GM23338 (cell line): Measurements from ENCODE around the gene UNC45A. TPM values are rescaled to one million over a fixed set of nuclear protein-coding genes. Genes with fewer than 3 reads are reported as not detected.

ENCODE experiments used
- ATAC-seq: fragments of 200-7000 bp; cut with Tn5 transposase; 3 replicates; pipeline ENCODE4 v1.9.1; 2020
- DNase-seq: peaks from one replicate; pipeline ENCODE4 v3.0.0-alpha.2; 2015; ENCODE audit warnings: low spot score
- H2AFZ ChIP-seq: fragments of 200-600 bp; sonication (generic); 2 replicates; pipeline ENCODE4 v1.8.0; 2016; ENCODE audit warnings: antibody characterized with exemption, mild to moderate bottlenecking, moderate library complexity
- H3F3A ChIP-seq: fragments of 200-600 bp; sonication (generic); replicated peaks from 2 replicates; pipeline ENCODE4 v1.8.0; 2017; ENCODE audit warnings: antibody characterized with exemption, mixed run types, low read depth
- H3K27ac ChIP-seq: fragments of 200-600 bp; sonication (generic); 2 replicates; pipeline ENCODE4 v1.6.1; 2016; ENCODE audit warnings: low read depth
- H3K27me3 ChIP-seq: fragments of 200-600 bp; sonication (generic); 2 replicates; pipeline ENCODE4 v1.8.0; 2016; ENCODE audit warnings: mild to moderate bottlenecking, mixed run types, moderate library complexity; ENCODE audit not compliant: insufficient read depth
- H3K36me3 ChIP-seq: fragments of 200-600 bp; sonication (generic); 2 replicates; pipeline ENCODE4 v1.8.0; 2016; ENCODE audit warnings: mild to moderate bottlenecking; ENCODE audit not compliant: insufficient read depth
- H3K4me1 ChIP-seq: fragments of 200-600 bp; sonication (generic); 2 replicates; pipeline ENCODE4 v1.8.0; 2016; ENCODE audit warnings: mild to moderate bottlenecking, moderate library complexity; ENCODE audit not compliant: insufficient read depth
- H3K4me2 ChIP-seq: fragments of 200-600 bp; sonication (generic); 2 replicates; pipeline ENCODE4 v1.7.1; 2017; ENCODE audit warnings: mixed run types
- H3K4me3 ChIP-seq: fragments of 200-600 bp; sonication (generic); 2 replicates; pipeline ENCODE4 v1.6.1; 2016; ENCODE audit warnings: mixed run types
- H3K79me2 ChIP-seq: fragments of 200-600 bp; sonication (generic); replicated peaks from 2 replicates; pipeline ENCODE4 v1.8.0; 2017; ENCODE audit warnings: mild to moderate bottlenecking; ENCODE audit not compliant: insufficient read depth
- H3K9me2 ChIP-seq: fragments of 200-600 bp; sonication (generic); 2 replicates; pipeline ENCODE4 v1.8.0; 2017; ENCODE audit not compliant: insufficient read depth
- H4K20me1 ChIP-seq: fragments of 200-600 bp; sonication (generic); replicated peaks from 2 replicates; pipeline ENCODE4 v1.8.0; 2017; ENCODE audit warnings: mild to moderate bottlenecking; ENCODE audit not compliant: insufficient read depth
- H3K27ac Mint-ChIP-seq: 2 replicates; pipeline ENCODE4 v1.8.0; 2020; ENCODE audit warnings: inconsistent platforms, mild to moderate bottlenecking, moderate library complexity, mixed read lengths
- H3K27me3 Mint-ChIP-seq: 3 replicates; pipeline ENCODE4 v1.8.0; 2022; ENCODE audit warnings: low read depth, mild to moderate bottlenecking, moderate library complexity, mixed read lengths, inconsistent platforms; ENCODE audit not compliant: insufficient read depth, poor library complexity
- H3K36me3 Mint-ChIP-seq: 3 replicates; pipeline ENCODE4 v1.8.0; 2021; ENCODE audit warnings: low read depth, mild to moderate bottlenecking, inconsistent platforms, moderate library complexity, mixed read lengths
- H3K4me1 Mint-ChIP-seq: 3 replicates; pipeline ENCODE4 v1.8.0; 2020; ENCODE audit warnings: mild to moderate bottlenecking, inconsistent platforms, mixed read lengths
- H3K4me3 Mint-ChIP-seq: 3 replicates; pipeline ENCODE4 v1.8.0; 2021; ENCODE audit warnings: moderate library complexity, mild to moderate bottlenecking, inconsistent platforms, mixed read lengths
- H3K9me3 Mint-ChIP-seq: 3 replicates; pipeline ENCODE4 v1.8.0; 2020; ENCODE audit warnings: moderate library complexity, mild to moderate bottlenecking, inconsistent platforms, mixed read lengths
- CTCF ChIP-seq, 2 experiments: fragments of 200-600 bp in 1 of 2; sonication (generic) in 1 of 2; conservative IDR thresholded peaks; 2 replicates each; pipeline versions ENCODE4 v1.5.1 to v1.6.1; 2016 to 2017; ENCODE audit warnings: antibody characterized with exemption in 2 of 2, low read depth in 2 of 2, mild to moderate bottlenecking in 2 of 2, moderate library complexity in 1 of 2
- ETS1 ChIP-seq: IDR thresholded peaks from 2 replicates; pipeline ENCODE4 v1.6.1; 2016; ENCODE audit warnings: antibody characterized with exemption
- EZH2 ChIP-seq: fragments of 200-600 bp; sonication (generic); IDR thresholded peaks from one replicate; pipeline ENCODE4 v1.8.0; 2017; ENCODE audit warnings: antibody characterized with exemption, mild to moderate bottlenecking, low read depth; ENCODE audit not compliant: unreplicated experiment
- EZH2phosphoT487 ChIP-seq: fragments of 200-600 bp; sonication (generic); IDR thresholded peaks from one replicate; pipeline ENCODE4 v1.8.1; 2018; ENCODE audit warnings: antibody characterized with exemption; ENCODE audit not compliant: unreplicated experiment
- NANOG ChIP-seq: IDR thresholded peaks from 2 replicates; pipeline ENCODE4 v1.6.1; 2016; ENCODE audit warnings: antibody characterized with exemption, borderline replicate concordance
- REST ChIP-seq: IDR thresholded peaks from one replicate; pipeline ENCODE4 v1.6.1; 2018; ENCODE audit warnings: antibody characterized with exemption; ENCODE audit not compliant: unreplicated experiment
- ZNF114 ChIP-seq: fragments of 250-450 bp; sonication (Bioruptor Pico); IDR thresholded peaks from 2 replicates; pipeline ENCODE4 v1.5.0; 2020; ENCODE audit warnings: mild to moderate bottlenecking, moderate library complexity
- polyA plus RNA-seq: library from polyadenylated mRNA; unstranded; fragments of >200 nt; fragmentation: Nextera tagmentation; extraction: Ambion mirVana; gene quantifications from 2 replicates; pipeline ENCODE4 v1.2.1, GENCODE V29; 2016
- total RNA-seq: library from RNA; depleted of rRNA; stranded (reverse); fragments of >200 nt; shearing (Covaris generic); gene quantifications from 2 replicates; pipeline ENCODE4 v1.2.3, GENCODE V29; 2014

Gene UNC45A
- total and polyA plus RNA-seq, 2 experiments from 2014 or later = 40.2 to 86.8 TPM

GRCh38 chr15:90955624-90956273 lies 20.7 kb downstream of the UNC45A start:
- Histone ChIP-seq H2AFZ (peak overlapping the region; percentile 90; the same call in 1 of the 2 replicates), H3K27ac (peak overlapping the region; percentile 95), H3K4me3 (peak overlapping the region; percentile 75), H4K20me1 (no peaks in the 10 kb centered on the region), H3K79me2 (no peaks in the 10 kb centered on the region), H3K4me1 (peaks cover 13% of the 10 kb centered on the region), H3K4me2 (peak overlapping the region; percentile 84), H3K36me3 (peaks cover 7% of the 10 kb centered on the region; the same call in 1 of the 2 replicates), H3K9me2 (no peaks in the 10 kb centered on the region), H3K27me3 (no peaks in the 10 kb centered on the region), H3F3A (peaks cover 17% of the 10 kb centered on the region; the same call in 1 of the 2 replicates)
- H3K27ac Mint-ChIP-seq = no peak overlapping the region
- peak overlapping the region; percentile 83 for H3K4me3 Mint-ChIP-seq
- DNase-seq (peak; percentile 11), ATAC-seq (no peak)
- no peak for TF ChIP-seq EZH2phosphoT487
- no peak for TF ChIP-seq REST
- no peak for TF ChIP-seq ZNF114 (CRISPR knock-in tag)
- no peak for TF ChIP-seq EZH2
- TF ChIP-seq ETS1 = no peak
- H3K36me3 Mint-ChIP-seq = peaks cover 36% of the 10 kb centered on the region
- peaks cover 19% of the 10 kb centered on the region for H3K27me3 Mint-ChIP-seq
- H3K9me3 Mint-ChIP-seq = no peaks in the 10 kb centered on the region; the same call in 2 of the 3 replicates
- peaks cover 10% of the 10 kb centered on the region for H3K4me1 Mint-ChIP-seq

GRCh38 chr15:90956274-90957030 lies 21.4 kb downstream of the UNC45A start:
- H3K27ac ChIP-seq = no peak overlapping the region
- H2AFZ ChIP-seq = 0 out of 2 replicates have a peak overlapping the region, but pooled peaks have one; percentile 63
- H3K36me3 ChIP-seq = peaks cover 2% of the 10 kb centered on the region; the same call in 1 of the 2 replicates
- H3K4me1 ChIP-seq = peaks cover 13% of the 10 kb centered on the region
- no peaks in the 10 kb centered on the region; the same call in 2 of the 3 replicates for H3K9me3 Mint-ChIP-seq
- no peaks in the 10 kb centered on the region for H3K79me2 ChIP-seq
- peak; percentile 92 for DNase-seq
- H4K20me1 ChIP-seq = no peaks in the 10 kb centered on the region
- H3K4me2 ChIP-seq = peak overlapping the region; percentile 84
- no peak overlapping the region for H3K27ac Mint-ChIP-seq
- peaks cover 17% of the 10 kb centered on the region; the same call in 1 of the 2 replicates for H3F3A ChIP-seq
- peaks cover 22% of the 10 kb centered on the region for H3K27me3 Mint-ChIP-seq
- H3K9me2 ChIP-seq = no peaks in the 10 kb centered on the region
- H3K4me1 Mint-ChIP-seq = peaks cover 10% of the 10 kb centered on the region
- no peaks in the 10 kb centered on the region for H3K27me3 ChIP-seq
- peak; percentile 48 for ATAC-seq
- H3K4me3 Mint-ChIP-seq = peak overlapping the region; percentile 83
- peaks cover 40% of the 10 kb centered on the region for H3K36me3 Mint-ChIP-seq
- peak overlapping the region; percentile 75 for H3K4me3 ChIP-seq
- peak; percentile 90 to 91 for TF ChIP-seq CTCF (conservative IDR thresholded peaks at IDR 0.05; ENCODE audit: low read depth in 2 of 2)
- TF ChIP-seq NANOG = no peak
